B cell (primary cell): ENCODE results near the gene CAMTA1.

Experiments
- EZH2 ChIP-seq: IDR thresholded peaks from 2 replicates; pipeline ENCODE4 v1.6.1; 2012; ENCODE audit warnings: borderline replicate concordance, low read depth, mild to moderate bottlenecking, moderate library complexity, low read length; ENCODE audit not compliant: insufficient read depth, poor library complexity, severe bottlenecking
- TF ChIP-seq, protein P1 (sequence below): fragments of 200-600 bp; IDR thresholded peaks from one replicate; pipeline ENCODE4 v1.8.0; 2022; ENCODE audit warnings: antibody characterized with exemption, mild to moderate bottlenecking

DNA sequence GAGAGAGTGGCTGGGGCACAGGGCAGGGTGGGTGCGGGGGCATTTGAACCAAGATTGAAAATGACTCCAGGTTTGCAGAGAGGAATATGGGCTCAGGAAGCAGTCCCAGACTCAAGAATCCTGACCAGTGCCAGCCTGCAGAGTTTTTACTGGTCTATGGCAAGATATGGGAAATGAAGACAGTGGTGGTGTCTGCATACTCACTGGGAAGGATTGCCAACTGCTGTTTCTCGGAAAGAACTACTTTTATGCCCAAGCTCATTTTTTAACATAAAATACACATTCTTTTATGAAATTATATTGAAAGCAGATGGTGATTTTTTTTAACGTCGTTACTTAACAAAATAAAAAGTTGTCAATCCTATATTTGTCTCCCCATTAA, 401.8 kb downstream of the CAMTA1 start:
- TF ChIP-seq, protein P1, sequence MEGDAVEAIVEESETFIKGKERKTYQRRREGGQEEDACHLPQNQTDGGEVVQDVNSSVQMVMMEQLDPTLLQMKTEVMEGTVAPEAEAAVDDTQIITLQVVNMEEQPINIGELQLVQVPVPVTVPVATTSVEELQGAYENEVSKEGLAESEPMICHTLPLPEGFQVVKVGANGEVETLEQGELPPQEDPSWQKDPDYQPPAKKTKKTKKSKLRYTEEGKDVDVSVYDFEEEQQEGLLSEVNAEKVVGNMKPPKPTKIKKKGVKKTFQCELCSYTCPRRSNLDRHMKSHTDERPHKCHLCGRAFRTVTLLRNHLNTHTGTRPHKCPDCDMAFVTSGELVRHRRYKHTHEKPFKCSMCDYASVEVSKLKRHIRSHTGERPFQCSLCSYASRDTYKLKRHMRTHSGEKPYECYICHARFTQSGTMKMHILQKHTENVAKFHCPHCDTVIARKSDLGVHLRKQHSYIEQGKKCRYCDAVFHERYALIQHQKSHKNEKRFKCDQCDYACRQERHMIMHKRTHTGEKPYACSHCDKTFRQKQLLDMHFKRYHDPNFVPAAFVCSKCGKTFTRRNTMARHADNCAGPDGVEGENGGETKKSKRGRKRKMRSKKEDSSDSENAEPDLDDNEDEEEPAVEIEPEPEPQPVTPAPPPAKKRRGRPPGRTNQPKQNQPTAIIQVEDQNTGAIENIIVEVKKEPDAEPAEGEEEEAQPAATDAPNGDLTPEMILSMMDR: no peak
- no peak for TF ChIP-seq EZH2
